Naive thymus-derived CD4-positive, alpha-beta T cell (primary cell): ENCODE results near the gene CFAP410. TPM values are rescaled to one million over a fixed set of nuclear protein-coding genes. Genes with fewer than 3 reads are reported as not detected.
A peak's percentile ranks its signal among the peaks of the same experiment; 100 is the strongest.
"Not testable (repeated sequence)": the region's sequence is repeated elsewhere in the genome, so short reads cannot be mapped to it uniquely, and the experiment has no call there.

Experiments
- ATAC-seq: fragments of 150-1000 bp; cut with Tn5 transposase; 2 replicates; pipeline ENCODE4 v1.10.0; 2021; ENCODE audit warnings: mild to moderate bottlenecking, moderate library complexity
- CTCF ChIA-PET: fragments of 350-600 bp; sonication (Branson Sonifier 250); formaldehyde crosslinking; loops from one replicate; lab custom pipeline; 2021; ENCODE audit warnings: antibody characterized with exemption; lab: Charles Lee
- POLR2A ChIA-PET: fragments of 350-600 bp; sonication (Branson Sonifier 250); formaldehyde crosslinking; loops from one replicate; lab custom pipeline; 2021; ENCODE audit warnings: antibody characterized with exemption, inconsistent platforms; lab: Charles Lee
- DNase-seq, 9 donors: peaks; one replicate each; pipeline versions ENCODE4 v3.0.0 to v3.0.0-alpha.2; 2020 to 2022; ENCODE audit warnings: mixed read lengths in 1 of 9
- H3K27ac ChIP-seq: one replicate; pipeline ENCODE4 v1.7.0; 2013; ENCODE audit warnings: mild to moderate bottlenecking, low read depth, low read length, moderate library complexity
- H3K27me3 ChIP-seq, 2 donors: one replicate each; pipeline ENCODE4 v1.7.0; 2013; ENCODE audit warnings: low read length in 2 of 2, mild to moderate bottlenecking in 2 of 2, moderate library complexity in 2 of 2; ENCODE audit not compliant: control insufficient read depth in 2 of 2, insufficient read depth in 2 of 2
- H3K36me3 ChIP-seq, 3 experiments: 1 replicate in 2 of 3; 2 replicates in 1 of 3; pipeline ENCODE4 v1.7.0; 2013; ENCODE audit warnings: low read length in 3 of 3, mild to moderate bottlenecking in 3 of 3, moderate library complexity in 1 of 3; ENCODE audit not compliant: insufficient read depth in 3 of 3, control insufficient read depth in 2 of 3
- H3K4me1 ChIP-seq, 2 donors: one replicate each; pipeline ENCODE4 v1.7.0; 2013; ENCODE audit warnings: low read length in 2 of 2, mild to moderate bottlenecking in 2 of 2, moderate library complexity in 1 of 2; ENCODE audit not compliant: control insufficient read depth in 2 of 2, insufficient read depth in 2 of 2
- H3K4me3 ChIP-seq: 2 replicates; pipeline ENCODE4 v1.7.0; 2013; ENCODE audit warnings: mild to moderate bottlenecking, low read length
- H3K9me3 ChIP-seq, 3 experiments: 1 replicate in 2 of 3; 2 replicates in 1 of 3; pipeline ENCODE4 v1.7.0; 2013; ENCODE audit warnings: low read length in 3 of 3; ENCODE audit not compliant: control insufficient read depth in 2 of 3
- H3K27ac Mint-ChIP-seq, 9 donors: one replicate each; pipeline ENCODE4 v1.8.0; 2020 to 2022; ENCODE audit warnings: mixed read lengths in 9 of 9, mild to moderate bottlenecking in 8 of 9, moderate library complexity in 5 of 9, inconsistent platforms in 2 of 9
- H3K27me3 Mint-ChIP-seq, 5 donors: one replicate each; pipeline ENCODE4 v1.8.0; 2021 to 2022; ENCODE audit warnings: mixed read lengths in 5 of 5, mild to moderate bottlenecking in 1 of 5
- H3K36me3 Mint-ChIP-seq, 5 donors: one replicate each; pipeline ENCODE4 v1.8.0; 2020 to 2022; ENCODE audit warnings: mixed read lengths in 5 of 5, mild to moderate bottlenecking in 3 of 5, inconsistent platforms in 1 of 5
- H3K4me1 Mint-ChIP-seq, 7 donors: one replicate each; pipeline ENCODE4 v1.8.0; 2020 to 2022; ENCODE audit warnings: mixed read lengths in 7 of 7, mild to moderate bottlenecking in 3 of 7, inconsistent platforms in 1 of 7
- H3K4me3 Mint-ChIP-seq, 10 donors: one replicate each; pipeline ENCODE4 v1.8.0; 2020 to 2022; ENCODE audit warnings: mild to moderate bottlenecking in 10 of 10, mixed read lengths in 10 of 10, moderate library complexity in 6 of 10, inconsistent platforms in 2 of 10
- H3K9me3 Mint-ChIP-seq, 11 donors: one replicate each; pipeline ENCODE4 v1.8.0; 2020 to 2022; ENCODE audit warnings: mixed read lengths in 11 of 11, mild to moderate bottlenecking in 4 of 11, inconsistent platforms in 1 of 11, moderate library complexity in 1 of 11
- intact Hi-C, 2 donors: fragments of 100-400 bp; cut with micrococcal nuclease; formaldehyde crosslinking; loops; one replicate each; pipeline ENCODE4 v1.15.1; 2023
- polyA plus RNA-seq, 2 donors: library from polyadenylated mRNA; unstranded; fragments of 300-500 nt; fragmentation: Illumina TruSeq; gene quantifications; one replicate each; pipeline ENCODE4 v1.2.3, GENCODE V29; 2021
- total RNA-seq, 6 experiments: library from RNA in 5 of 6; stranded (reverse) in 5 of 6; gene quantifications; 1 replicate in 5 of 6; 2 replicates in 1 of 6; pipeline ENCODE4 v1.2.3 and lab custom pipeline; 2021 to 2026

CFAP410 gene
- total and polyA plus RNA-seq, 7 experiments from 2014 or later = 20.8 to 66.7 (median 46.9) TPM

DNA sequence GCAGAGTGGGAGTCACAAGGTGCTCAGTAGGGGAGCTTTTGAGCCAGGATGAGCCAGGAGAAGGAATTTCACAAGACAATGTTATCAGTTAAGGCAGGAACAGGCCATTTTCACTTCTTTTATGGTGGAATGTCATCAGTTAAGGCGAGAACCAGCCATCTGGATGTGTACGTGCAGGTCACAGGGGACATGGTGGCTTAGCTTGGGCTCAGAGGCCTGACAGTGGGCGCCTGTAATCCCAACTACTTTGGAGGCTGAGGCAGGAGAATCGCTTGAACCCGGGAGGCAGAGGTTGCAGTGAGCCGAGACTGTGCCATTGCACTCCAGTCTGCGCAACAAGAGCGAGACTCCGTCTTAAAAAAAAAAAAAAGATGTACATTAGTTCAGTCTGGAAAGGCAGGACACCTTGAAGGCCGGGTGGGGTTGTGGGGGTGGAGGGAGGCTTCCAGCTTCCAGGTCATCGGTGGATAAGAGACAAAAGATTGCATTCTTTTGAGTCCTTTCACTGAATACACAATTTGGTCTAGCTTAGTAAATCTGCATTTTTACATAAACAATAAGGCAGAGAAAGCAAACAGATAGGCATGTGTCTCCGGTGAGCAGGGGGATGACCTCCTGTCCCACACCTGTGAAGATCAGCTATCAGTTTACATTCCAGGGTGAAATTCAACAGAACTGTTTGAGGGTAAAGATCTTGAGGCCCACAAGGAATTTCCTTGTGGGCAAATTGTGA is 2.7 kb upstream of the CFAP410 start:
- H3K27ac ChIP-seq, H3K4me3 Mint-ChIP-seq, H3K9me3 ChIP-seq, H3K9me3 Mint-ChIP-seq, DNase-seq, ATAC-seq, H3K36me3 ChIP-seq, H3K36me3 Mint-ChIP-seq, intact Hi-C loops, H3K27me3 ChIP-seq, H3K4me3 ChIP-seq: not testable (repeated sequence)
- ChIA-PET POLR2A (interaction anchor here (1.1 to 4.6 kb wide), 3 partner anchors 11 to 324 kb away, joined by 3 to 37 read pairs (median 5); partner anchors contain the start of gene TRPM2), CTCF (interaction anchor here (0.6 to 1.1 kb wide), 3 partner anchors 14 to 139 kb away, joined by 3 to 4 read pairs (median 3); no protein-coding TSS in a partner anchor)
- H3K27me3 Mint-ChIP-seq = peaks cover 0 to 12% (median 0%) of the 10 kb centered on the region in 5 donors
- H3K4me1 Mint-ChIP-seq = peaks cover 6 to 33% (median 24%) of the 10 kb centered on the region in 7 donors
- peak overlapping the region in 2 of 9 donors; percentile 12 to 100 for H3K27ac Mint-ChIP-seq
- H3K4me1 ChIP-seq = peaks cover 10 to 15% of the 10 kb centered on the region in 2 donors

GRCh38 chr21:44337941-44338895 is 972 bp downstream of the CFAP410 start:
- intact Hi-C loops = loop anchor here (1.0 to 10.0 kb wide), 5 partner anchors 37 to 1366 kb away; partner anchors contain the start of genes PCBP3 (in 1 of the 2), PFKL (in 1 of the 2) and PKNOX1 (in 1 of the 2)
- POLR2A ChIA-PET = interaction anchor here (0.7 to 4.6 kb wide), 9 partner anchors 9 to 516 kb away, joined by 3 to 37 read pairs (median 4); partner anchors contain the start of genes PFKL and TRPM2

GRCh38 chr21:44337449-44337848 is 1.7 kb downstream of the CFAP410 start:
- Histone ChIP-seq H3K27ac (no peak overlapping the region), H3K4me1 (peaks cover 10 to 15% of the 10 kb centered on the region in 2 donors), H3K27me3 (no peaks in the 10 kb centered on the region), H3K36me3 (peaks cover 0 to 46% (median 3%) of the 10 kb centered on the region in 3 experiments), H3K9me3 (no peaks in the 10 kb centered on the region), H3K4me3 (no peak overlapping the region)
- peak overlapping the region; percentile 2 to 87 (median 66) for H3K4me3 Mint-ChIP-seq
- ATAC-seq (no peak), DNase-seq (no peak)
- H3K36me3 Mint-ChIP-seq = peaks cover 0 to 4% (median 0%) of the 10 kb centered on the region in 5 donors
- H3K4me1 Mint-ChIP-seq = peaks cover 4 to 33% (median 24%) of the 10 kb centered on the region in 7 donors
- ChIA-PET POLR2A (interaction anchor here (0.7 to 4.6 kb wide), 3 partner anchors 8 to 252 kb away, joined by 4 to 37 read pairs (median 5); partner anchors contain the start of gene TRPM2), CTCF (interaction anchor here (1.5 kb wide), 1 partner anchor 36 kb away, joined by 4 read pairs; no protein-coding TSS in a partner anchor)
- intact Hi-C loops = loop anchor here in 1 of 2 donors (5.0 to 10.0 kb wide), 3 partner anchors 87 to 1365 kb away; partner anchors contain the start of genes PCBP3 and PKNOX1
- H3K9me3 Mint-ChIP-seq = peaks cover 0 to 3% (median 0%) of the 10 kb centered on the region in 11 donors
- H3K27ac Mint-ChIP-seq = peak overlapping the region in 8 of 9 donors; percentile 82 to 93 (median 90)
- H3K27me3 Mint-ChIP-seq = no peaks in the 10 kb centered on the region

More at GRCh38 chr21:44337941-44338895, 972 bp downstream of the CFAP410 start:
- Mint-ChIP-seq H3K36me3 (peaks cover 0 to 4% (median 0%) of the 10 kb centered on the region in 5 donors), H3K27ac (peak overlapping the region; percentile 77 to 93 (median 87)), H3K9me3 (peaks cover 0 to 3% (median 0%) of the 10 kb centered on the region in 11 donors), H3K27me3 (no peaks in the 10 kb centered on the region), H3K4me3 (peak overlapping the region; percentile 63 to 87 (median 72)), H3K4me1 (peaks cover 4 to 33% (median 24%) of the 10 kb centered on the region in 7 donors)
- Histone ChIP-seq H3K4me1 (peaks cover 10 to 15% of the 10 kb centered on the region in 2 donors), H3K9me3 (no peaks in the 10 kb centered on the region), H3K27ac (peak overlapping the region; percentile 72), H3K27me3 (no peaks in the 10 kb centered on the region), H3K4me3 (peak overlapping the region; percentile 28), H3K36me3 (peaks cover 0 to 38% (median 0%) of the 10 kb centered on the region in 3 experiments)
- CTCF ChIA-PET = interaction anchor here (1.5 kb wide), 1 partner anchor 37 kb away, joined by 4 read pairs; no protein-coding TSS in a partner anchor
- DNase-seq (peak in 5 of 9 donors; percentile 36 to 62 (median 40)), ATAC-seq (no peak)

GRCh38 chr21:44335266-44336059 is 3.7 kb downstream of the CFAP410 start:
- Histone ChIP-seq H3K4me3 (no peak overlapping the region), H3K36me3 (peaks cover 0 to 64% (median 8%) of the 10 kb centered on the region in 3 experiments), H3K27me3 (no peaks in the 10 kb centered on the region), H3K27ac (no peak overlapping the region), H3K9me3 (no peaks in the 10 kb centered on the region), H3K4me1 (peaks cover 10 to 14% of the 10 kb centered on the region in 2 donors)
- peak overlapping the region in 1 of 9 donors; percentile 30 for H3K27ac Mint-ChIP-seq
- peaks cover 1 to 26% (median 21%) of the 10 kb centered on the region in 7 donors for H3K4me1 Mint-ChIP-seq
- no peak for ATAC-seq
- H3K27me3 Mint-ChIP-seq = no peaks in the 10 kb centered on the region
- peaks cover 0 to 5% (median 0%) of the 10 kb centered on the region in 11 donors for H3K9me3 Mint-ChIP-seq
- intact Hi-C loops = loop anchor here in 1 of 2 donors (5.0 to 10.0 kb wide), 3 partner anchors 89 to 1363 kb away; partner anchors contain the start of genes PCBP3 and PKNOX1
- H3K36me3 Mint-ChIP-seq = peaks cover 0 to 7% (median 0%) of the 10 kb centered on the region in 5 donors
- ChIA-PET CTCF (no interaction called here), POLR2A (interaction anchor here (1.2 kb wide), 1 partner anchor 458 kb away, joined by 3 read pairs; no protein-coding TSS in a partner anchor)
- no peak overlapping the region for H3K4me3 Mint-ChIP-seq
- no peak for DNase-seq

- Histone ChIP-seq H3K4me3 (no peak overlapping the region), H3K27ac (no peak overlapping the region), H3K4me1 (peaks cover 2 to 5% of the 10 kb centered on the region in 2 donors), H3K9me3 (no peaks in the 10 kb centered on the region), H3K36me3 (peaks cover 0 to 72% (median 8%) of the 10 kb centered on the region in 3 experiments), H3K27me3 (no peaks in the 10 kb centered on the region)
- POLR2A ChIA-PET = interaction anchor here (1.2 kb wide), 1 partner anchor 459 kb away, joined by 3 read pairs; no protein-coding TSS in a partner anchor
- CTCF ChIA-PET = no interaction called here
- intact Hi-C loops = loop anchor here in 1 of 2 donors (5.0 to 10.0 kb wide), 3 partner anchors 90 to 1362 kb away; partner anchors contain the start of genes PCBP3 and PKNOX1
- no peak overlapping the region for H3K4me3 Mint-ChIP-seq
- peaks cover 0 to 7% (median 0%) of the 10 kb centered on the region in 5 donors for H3K36me3 Mint-ChIP-seq
- H3K27me3 Mint-ChIP-seq = no peaks in the 10 kb centered on the region
- DNase-seq (no peak), ATAC-seq (no peak)
- H3K27ac Mint-ChIP-seq = no peak overlapping the region
- peaks cover 0 to 16% (median 11%) of the 10 kb centered on the region in 7 donors for H3K4me1 Mint-ChIP-seq
- peaks cover 0 to 3% (median 0%) of the 10 kb centered on the region in 11 donors for H3K9me3 Mint-ChIP-seq
Observed at GRCh38 chr21:44334329-44335030, 4.7 kb downstream of the CFAP410 start.
